ENCODE results near the gene KSR1.
"Not testable (repeated sequence)": the region's sequence is repeated elsewhere in the genome, so short reads cannot be mapped to it uniquely, and the experiment has no call there.

Gene KSR1

GRCh38 chr17:27616414-27616813, 160.2 kb downstream of the KSR1 start:
- Mint-ChIP-seq H3K4me3 (peak overlapping the region in 1 of 2 donors; percentile 49), H3K27ac (peak overlapping the region; percentile 79 to 89), H3K9me3 (no peaks in the 10 kb centered on the region), H3K27me3 (no peaks in the 10 kb centered on the region), H3K4me1 (peaks cover 48% of the 10 kb centered on the region)
- ATAC-seq: no peak
- no peak for DNase-seq

GRCh38 chr17:27618417-27618816, 162.2 kb downstream of the KSR1 start:
- H3K27me3 Mint-ChIP-seq: no peaks in the 10 kb centered on the region
- no peak overlapping the region for H3K4me3 Mint-ChIP-seq

GRCh38 chr17:27620721-27621120, 164.5 kb downstream of the KSR1 start:
- ATAC-seq: no peak
- Mint-ChIP-seq H3K27ac (no peak overlapping the region), H3K27me3 (no peaks in the 10 kb centered on the region), H3K4me3 (no peak overlapping the region), H3K9me3 (no peaks in the 10 kb centered on the region), H3K4me1 (peaks cover 37% of the 10 kb centered on the region)
- no peak for DNase-seq

More at GRCh38 chr17:27618417-27618816, 162.2 kb downstream of the KSR1 start:
- DNase-seq (no peak), ATAC-seq (no peak)
- Mint-ChIP-seq H3K27ac (no peak overlapping the region), H3K9me3 (no peaks in the 10 kb centered on the region), H3K4me1 (peaks cover 47% of the 10 kb centered on the region)

GRCh38 chr17:27621536-27621935, 165.3 kb downstream of the KSR1 start:
- Mint-ChIP-seq H3K27me3 (no peaks in the 10 kb centered on the region), H3K9me3 (no peaks in the 10 kb centered on the region), H3K4me3 (no peak overlapping the region), H3K4me1 (peaks cover 29% of the 10 kb centered on the region), H3K27ac (peak overlapping the region in 1 of 2 donors; percentile 93)
- no peak for DNase-seq
- no peak for ATAC-seq

- peaks cover 24% of the 10 kb centered on the region for H3K4me1 Mint-ChIP-seq
- no peak for DNase-seq
- H3K4me3 Mint-ChIP-seq: no peak overlapping the region
- no peaks in the 10 kb centered on the region for H3K27me3 Mint-ChIP-seq
- H3K27ac Mint-ChIP-seq: peak overlapping the region in 1 of 2 donors; percentile 93
- H3K9me3 Mint-ChIP-seq: no peaks in the 10 kb centered on the region
- no peak for ATAC-seq
Observed at GRCh38 chr17:27621942-27622559, 165.8 kb downstream of the KSR1 start.

- Mint-ChIP-seq H3K9me3 (no peaks in the 10 kb centered on the region), H3K27ac (no peak overlapping the region), H3K4me1 (peaks cover 25% of the 10 kb centered on the region), H3K4me3 (no peak overlapping the region), H3K27me3 (no peaks in the 10 kb centered on the region)
- ATAC-seq (no peak), DNase-seq (no peak)
Observed at GRCh38 chr17:27622986-27623385, 166.7 kb downstream of the KSR1 start.

GRCh38 chr17:27623614-27624013, 167.4 kb downstream of the KSR1 start:
- Mint-ChIP-seq H3K27ac (peak overlapping the region in 1 of 2 donors; percentile 19), H3K4me3 (no peak overlapping the region), H3K4me1 (peaks cover 30% of the 10 kb centered on the region), H3K27me3 (no peaks in the 10 kb centered on the region), H3K9me3 (no peaks in the 10 kb centered on the region)
- DNase-seq (no peak), ATAC-seq (no peak)

- DNase-seq (no peak), ATAC-seq (no peak)
- Mint-ChIP-seq H3K4me1 (peaks cover 37% of the 10 kb centered on the region), H3K27me3 (no peaks in the 10 kb centered on the region), H3K27ac (peak overlapping the region in 1 of 2 donors; percentile 8), H3K4me3 (no peak overlapping the region), H3K9me3 (no peaks in the 10 kb centered on the region)
Observed at GRCh38 chr17:27624539-27624938, 168.3 kb downstream of the KSR1 start.

- no peaks in the 10 kb centered on the region for H3K9me3 Mint-ChIP-seq
- ATAC-seq (no peak), DNase-seq (no peak)
- H3K27ac Mint-ChIP-seq: no peak overlapping the region
- no peaks in the 10 kb centered on the region for H3K27me3 Mint-ChIP-seq
- peaks cover 38% of the 10 kb centered on the region for H3K4me1 Mint-ChIP-seq
- H3K4me3 Mint-ChIP-seq: no peak overlapping the region
Observed at GRCh38 chr17:27625856-27626255, 169.6 kb downstream of the KSR1 start.

- H3K9me3 Mint-ChIP-seq: no peaks in the 10 kb centered on the region
- H3K27me3 Mint-ChIP-seq: no peaks in the 10 kb centered on the region
- ATAC-seq (no peak), DNase-seq (no peak)
- no peak overlapping the region for H3K27ac Mint-ChIP-seq
- no peak overlapping the region for H3K4me3 Mint-ChIP-seq
- H3K4me1 Mint-ChIP-seq: peaks cover 41% of the 10 kb centered on the region
Observed at GRCh38 chr17:27627514-27627913, 171.3 kb downstream of the KSR1 start.

GRCh38 chr17:27628376-27628775, 172.1 kb downstream of the KSR1 start:
- peak overlapping the region in 1 of 2 donors; percentile 85 for H3K27ac Mint-ChIP-seq
- ATAC-seq (peak; percentile 74), DNase-seq (peak in 1 of 2 donors; percentile 28)
- H3K4me1 Mint-ChIP-seq: peaks cover 41% of the 10 kb centered on the region
- H3K9me3 Mint-ChIP-seq: no peaks in the 10 kb centered on the region
- no peak overlapping the region for H3K4me3 Mint-ChIP-seq
- no peaks in the 10 kb centered on the region for H3K27me3 Mint-ChIP-seq

GRCh38 chr17:27629260-27629659, 173.0 kb downstream of the KSR1 start:
- DNase-seq, H3K4me3 Mint-ChIP-seq, ATAC-seq, H3K9me3 Mint-ChIP-seq, H3K27me3 Mint-ChIP-seq: not testable (repeated sequence)
- H3K27ac Mint-ChIP-seq: peak overlapping the region; percentile 57 to 85
- peaks cover 44% of the 10 kb centered on the region for H3K4me1 Mint-ChIP-seq

GRCh38 chr17:27630607-27631410, 174.6 kb downstream of the KSR1 start, which contains the start of gene LGALS9:
Gene LGALS9 (plus strand): TSS chr17:27631188. CDS start chr17:27631266, 78 bp downstream.
- DNase-seq (peak in 1 of 2 donors; percentile 31), ATAC-seq (peak; percentile 77)
- Mint-ChIP-seq H3K27ac (peak within 1 kb of the TSS; percentile 71 to 95), H3K9me3 (no peaks in the 10 kb centered on the region), H3K27me3 (no peaks in the 10 kb centered on the region), H3K4me3 (peak within 1 kb of the TSS; percentile 77 to 82), H3K4me1 (peaks cover 58% of the 10 kb centered on the region)

- Mint-ChIP-seq H3K4me3 (peak overlapping the region; percentile 77 to 82), H3K4me1 (peaks cover 58% of the 10 kb centered on the region), H3K9me3 (no peaks in the 10 kb centered on the region), H3K27me3 (no peaks in the 10 kb centered on the region), H3K27ac (peak overlapping the region; percentile 71 to 95)
- peak; percentile 65 for ATAC-seq
- DNase-seq: no peak
Observed at GRCh38 chr17:27631411-27631760, 175.1 kb downstream of the KSR1 start.

- Mint-ChIP-seq H3K9me3 (no peaks in the 10 kb centered on the region), H3K27me3 (no peaks in the 10 kb centered on the region), H3K4me3 (peak overlapping the region; percentile 77 to 82), H3K4me1 (peaks cover 58% of the 10 kb centered on the region), H3K27ac (peak overlapping the region; percentile 71 to 95)
- no peak for ATAC-seq
- no peak for DNase-seq
Observed at GRCh38 chr17:27631897-27632725, 175.9 kb downstream of the KSR1 start.
